HepG2 (cell line): ENCODE results near the gene SPACDR. TPM values are rescaled to one million over a fixed set of nuclear protein-coding genes. Genes with fewer than 3 reads are reported as not detected.

Experiments
- ARHGAP35 ChIP-seq: sonication (generic); formaldehyde crosslinking; IDR thresholded peaks from 2 replicates; pipeline ENCODE4 v1.9.0; 2022; ENCODE audit warnings: mild to moderate bottlenecking, inconsistent platforms, moderate library complexity, missing genetic modification reagents, borderline replicate concordance
- CBX5 ChIP-seq: sonication (generic); formaldehyde crosslinking; IDR thresholded peaks from 2 replicates; pipeline ENCODE4 v1.4.0; 2020; ENCODE audit warnings: missing genetic modification reagents, borderline replicate concordance
- ESRRA ChIP-seq: sonication (generic); formaldehyde crosslinking; IDR thresholded peaks from 2 replicates; pipeline ENCODE4 v1.5.1; 2020; ENCODE audit warnings: mild to moderate bottlenecking, low read depth, missing genetic modification reagents
- MAZ ChIP-seq, 2 experiments: sonication (generic) in 1 of 2; formaldehyde crosslinking in 1 of 2; IDR thresholded peaks; 2 replicates each; pipeline versions ENCODE4 v1.5.0 to v1.6.1; 2012 to 2020; ENCODE audit warnings: low read depth in 2 of 2, mild to moderate bottlenecking in 2 of 2, borderline replicate concordance in 1 of 2, improper control_type of control experiment in 1 of 2, low read length in 1 of 2, missing genetic modification reagents in 1 of 2, moderate library complexity in 1 of 2
- PHF8 ChIP-seq: sonication (generic); formaldehyde crosslinking; IDR thresholded peaks from 2 replicates; pipeline ENCODE4 v1.5.0; 2020; ENCODE audit warnings: missing genetic modification reagents
- POLR2AphosphoS5 ChIP-seq: IDR thresholded peaks from 2 replicates; pipeline ENCODE4 v1.6.1; 2012; ENCODE audit warnings: low read depth, low read length
- RBFOX2 ChIP-seq: fragments of 200-400 bp; formaldehyde crosslinking; IDR thresholded peaks from 2 replicates; pipeline ENCODE4 v1.6.1; 2017; ENCODE audit warnings: low read depth, mild to moderate bottlenecking, low read length
- RNF219 ChIP-seq: sonication (generic); formaldehyde crosslinking; IDR thresholded peaks from 2 replicates; pipeline ENCODE4 v1.5.0; 2020; ENCODE audit warnings: mild to moderate bottlenecking, missing genetic modification reagents
- SAP130 ChIP-seq: IDR thresholded peaks from 2 replicates; pipeline ENCODE4 v1.6.1; 2016; ENCODE audit warnings: low read depth
- TGIF2 ChIP-seq: IDR thresholded peaks from 2 replicates; pipeline ENCODE4 v1.6.1; 2016; ENCODE audit warnings: control low read depth, missing compliant biosample characterization
- XRCC5 ChIP-seq: fragments of 200-400 bp; formaldehyde crosslinking; optimal IDR thresholded peaks from 2 replicates; pipeline ENCODE3; 2017; ENCODE audit warnings: mild to moderate bottlenecking, low read length
- ZNF563 ChIP-seq: sonication (generic); formaldehyde crosslinking; IDR thresholded peaks from 2 replicates; pipeline ENCODE4 v1.8.0; 2022; ENCODE audit warnings: mild to moderate bottlenecking, moderate library complexity, missing genetic modification reagents
- ZNF7 ChIP-seq: IDR thresholded peaks from 2 replicates; pipeline ENCODE4 v1.6.1; 2016; ENCODE audit warnings: missing biosample characterization, missing genetic modification reagents
- polyA plus RNA-seq, 8 experiments: library from polyadenylated mRNA; depleted of rRNA in 3 of 8; stranded (reverse) in 7 of 8; unstranded in 1 of 8; fragments of >200 nt; fragmentation: Illumina TruSeq in 4 of 8; extraction: Trizol in 4 of 8; gene quantifications; 2 replicates each; pipeline versions ENCODE4 v1.2.1 to v1.2.3, GENCODE V29; 2011 to 2016; ENCODE audit warnings: low read depth in 4 of 8, missing spikeins in 1 of 8, mixed read lengths in 1 of 8; ENCODE audit not compliant: insufficient read depth in 1 of 8
- total RNA-seq, 5 experiments: library from RNA; depleted of rRNA; stranded (reverse); fragments of >200 nt; fragmentation: Illumina TruSeq; extraction: Trizol; gene quantifications; 2 replicates each; pipeline ENCODE4 v1.2.3, GENCODE V29; 2016; ENCODE audit warnings: low read depth in 1 of 5
- TF ChIP-seq, protein P1 (sequence below): sonication (generic); formaldehyde crosslinking; IDR thresholded peaks from 2 replicates; pipeline ENCODE4 v1.5.1; 2020; ENCODE audit warnings: missing genetic modification reagents, mild to moderate bottlenecking, borderline replicate concordance
- TF ChIP-seq, protein P2 (sequence below), 2 experiments: sonication (generic) in 1 of 2; formaldehyde crosslinking in 1 of 2; IDR thresholded peaks; 2 replicates each; pipeline versions ENCODE4 v1.4.0 to v1.6.1; 2018 to 2020; ENCODE audit warnings: missing genetic modification reagents in 2 of 2, borderline replicate concordance in 1 of 2, low read depth in 1 of 2, mild to moderate bottlenecking in 1 of 2, missing biosample characterization in 1 of 2
- TF ChIP-seq, protein P3 (sequence below): sonication (generic); formaldehyde crosslinking; IDR thresholded peaks from 2 replicates; pipeline ENCODE4 v1.4.0; 2020; ENCODE audit warnings: missing genetic modification reagents
- TF ChIP-seq, protein P4 (sequence below): sonication (generic); formaldehyde crosslinking; IDR thresholded peaks from 2 replicates; pipeline ENCODE4 v1.4.0; 2020; ENCODE audit warnings: missing genetic modification reagents

SPACDR gene
- total and polyA plus RNA-seq, 2 of the 13 experiments (the other 11 are each of a cell fraction or from before 2014, with no cell fraction given) = 0.41 TPM; not detected in 1

DNA sequence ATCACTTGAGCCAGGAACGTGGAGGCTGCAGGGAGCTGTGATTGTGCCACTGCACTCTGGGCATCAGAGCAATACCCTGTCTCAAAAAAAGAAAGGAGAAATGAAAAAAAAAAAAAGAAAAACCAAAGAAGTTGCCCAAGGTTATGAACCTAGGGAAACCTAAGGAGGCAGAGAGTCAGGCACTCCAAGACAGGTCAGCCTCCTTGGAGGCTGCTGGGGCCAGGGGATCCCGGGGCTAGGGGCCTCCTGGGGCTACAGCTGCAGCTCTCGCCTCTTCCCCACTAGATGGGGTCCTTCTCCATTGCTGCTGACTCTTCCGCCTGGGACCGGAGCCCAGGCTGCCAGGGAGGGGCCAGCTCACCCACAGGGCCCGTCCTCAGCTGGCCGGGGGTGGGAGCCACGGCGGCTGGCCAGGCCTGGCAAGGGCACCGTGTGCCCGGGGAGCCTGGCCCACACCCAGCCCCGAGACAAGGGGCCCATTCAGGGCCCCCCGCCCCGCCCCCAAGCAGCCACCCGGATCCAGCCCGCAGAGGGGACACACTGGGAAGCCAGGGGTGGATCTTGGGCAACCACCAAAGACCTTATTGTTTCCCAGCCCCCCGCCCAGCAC, 1.7 kb upstream of the SPACDR start (continued):
- TF ChIP-seq ARHGAP35 (CRISPR knock-in tag) (no peak), RNF219 (CRISPR knock-in tag) (no peak), ZNF7 (CRISPR knock-in tag) (no peak), ESRRA (CRISPR knock-in tag) (no peak), SAP130 (CRISPR knock-in tag) (peak; percentile 52), TGIF2 (CRISPR knock-in tag) (no peak), PHF8 (CRISPR knock-in tag) (no peak), RBFOX2 (0 out of 2 replicates have a peak, but pooled peaks have one; percentile 32), CBX5 (CRISPR knock-in tag) (peak; percentile 31; the same call in 1 of the 2 replicates), ZNF563 (no peak), XRCC5 (peak; percentile 77), MAZ (IDR thresholded peaks at IDR 0.05; ENCODE audit: borderline replicate concordance, low read depth, low read length) (peak; percentile 47; the same call in 1 of the 2 replicates), MAZ (CRISPR knock-in tag; IDR thresholded peaks at IDR 0.05; ENCODE audit: low read depth) (no peak), POLR2AphosphoS5 (no peak)
- TF ChIP-seq, protein P1, sequence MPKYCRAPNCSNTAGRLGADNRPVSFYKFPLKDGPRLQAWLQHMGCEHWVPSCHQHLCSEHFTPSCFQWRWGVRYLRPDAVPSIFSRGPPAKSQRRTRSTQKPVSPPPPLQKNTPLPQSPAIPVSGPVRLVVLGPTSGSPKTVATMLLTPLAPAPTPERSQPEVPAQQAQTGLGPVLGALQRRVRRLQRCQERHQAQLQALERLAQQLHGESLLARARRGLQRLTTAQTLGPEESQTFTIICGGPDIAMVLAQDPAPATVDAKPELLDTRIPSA = no peak
- TF ChIP-seq, protein P2, sequence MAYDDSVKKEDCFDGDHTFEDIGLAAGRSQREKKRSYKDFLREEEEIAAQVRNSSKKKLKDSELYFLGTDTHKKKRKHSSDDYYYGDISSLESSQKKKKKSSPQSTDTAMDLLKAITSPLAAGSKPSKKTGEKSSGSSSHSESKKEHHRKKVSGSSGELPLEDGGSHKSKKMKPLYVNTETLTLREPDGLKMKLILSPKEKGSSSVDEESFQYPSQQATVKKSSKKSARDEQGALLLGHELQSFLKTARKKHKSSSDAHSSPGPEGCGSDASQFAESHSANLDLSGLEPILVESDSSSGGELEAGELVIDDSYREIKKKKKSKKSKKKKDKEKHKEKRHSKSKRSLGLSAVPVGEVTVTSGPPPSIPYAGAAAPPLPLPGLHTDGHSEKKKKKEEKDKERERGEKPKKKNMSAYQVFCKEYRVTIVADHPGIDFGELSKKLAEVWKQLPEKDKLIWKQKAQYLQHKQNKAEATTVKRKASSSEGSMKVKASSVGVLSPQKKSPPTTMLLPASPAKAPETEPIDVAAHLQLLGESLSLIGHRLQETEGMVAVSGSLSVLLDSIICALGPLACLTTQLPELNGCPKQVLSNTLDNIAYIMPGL (CRISPR knock-in tag; IDR thresholded peaks at IDR 0.05; ENCODE audit: borderline replicate concordance in 1 of 2, low read depth in 1 of 2) = peak; percentile 36 to 58; a peak in 2 of 4 replicates
- TF ChIP-seq, protein P3, sequence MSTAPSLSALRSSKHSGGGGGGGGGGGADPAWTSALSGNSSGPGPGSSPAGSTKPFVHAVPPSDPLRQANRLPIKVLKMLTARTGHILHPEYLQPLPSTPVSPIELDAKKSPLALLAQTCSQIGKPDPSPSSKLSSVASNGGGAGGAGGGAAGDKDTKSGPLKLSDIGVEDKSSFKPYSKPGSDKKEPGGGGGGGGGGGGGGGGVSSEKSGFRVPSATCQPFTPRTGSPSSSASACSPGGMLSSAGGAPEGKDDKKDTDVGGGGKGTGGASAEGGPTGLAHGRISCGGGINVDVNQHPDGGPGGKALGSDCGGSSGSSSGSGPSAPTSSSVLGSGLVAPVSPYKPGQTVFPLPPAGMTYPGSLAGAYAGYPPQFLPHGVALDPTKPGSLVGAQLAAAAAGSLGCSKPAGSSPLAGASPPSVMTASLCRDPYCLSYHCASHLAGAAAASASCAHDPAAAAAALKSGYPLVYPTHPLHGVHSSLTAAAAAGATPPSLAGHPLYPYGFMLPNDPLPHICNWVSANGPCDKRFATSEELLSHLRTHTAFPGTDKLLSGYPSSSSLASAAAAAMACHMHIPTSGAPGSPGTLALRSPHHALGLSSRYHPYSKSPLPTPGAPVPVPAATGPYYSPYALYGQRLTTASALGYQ (CRISPR knock-in tag) = no peak
- TF ChIP-seq, protein P4, sequence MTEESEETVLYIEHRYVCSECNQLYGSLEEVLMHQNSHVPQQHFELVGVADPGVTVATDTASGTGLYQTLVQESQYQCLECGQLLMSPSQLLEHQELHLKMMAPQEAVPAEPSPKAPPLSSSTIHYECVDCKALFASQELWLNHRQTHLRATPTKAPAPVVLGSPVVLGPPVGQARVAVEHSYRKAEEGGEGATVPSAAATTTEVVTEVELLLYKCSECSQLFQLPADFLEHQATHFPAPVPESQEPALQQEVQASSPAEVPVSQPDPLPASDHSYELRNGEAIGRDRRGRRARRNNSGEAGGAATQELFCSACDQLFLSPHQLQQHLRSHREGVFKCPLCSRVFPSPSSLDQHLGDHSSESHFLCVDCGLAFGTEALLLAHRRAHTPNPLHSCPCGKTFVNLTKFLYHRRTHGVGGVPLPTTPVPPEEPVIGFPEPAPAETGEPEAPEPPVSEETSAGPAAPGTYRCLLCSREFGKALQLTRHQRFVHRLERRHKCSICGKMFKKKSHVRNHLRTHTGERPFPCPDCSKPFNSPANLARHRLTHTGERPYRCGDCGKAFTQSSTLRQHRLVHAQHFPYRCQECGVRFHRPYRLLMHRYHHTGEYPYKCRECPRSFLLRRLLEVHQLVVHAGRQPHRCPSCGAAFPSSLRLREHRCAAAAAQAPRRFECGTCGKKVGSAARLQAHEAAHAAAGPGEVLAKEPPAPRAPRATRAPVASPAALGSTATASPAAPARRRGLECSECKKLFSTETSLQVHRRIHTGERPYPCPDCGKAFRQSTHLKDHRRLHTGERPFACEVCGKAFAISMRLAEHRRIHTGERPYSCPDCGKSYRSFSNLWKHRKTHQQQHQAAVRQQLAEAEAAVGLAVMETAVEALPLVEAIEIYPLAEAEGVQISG = peak; percentile 42; the same call in 1 of the 2 replicates
